ENCODE measurements around the gene SLC44A5.

DNA sequence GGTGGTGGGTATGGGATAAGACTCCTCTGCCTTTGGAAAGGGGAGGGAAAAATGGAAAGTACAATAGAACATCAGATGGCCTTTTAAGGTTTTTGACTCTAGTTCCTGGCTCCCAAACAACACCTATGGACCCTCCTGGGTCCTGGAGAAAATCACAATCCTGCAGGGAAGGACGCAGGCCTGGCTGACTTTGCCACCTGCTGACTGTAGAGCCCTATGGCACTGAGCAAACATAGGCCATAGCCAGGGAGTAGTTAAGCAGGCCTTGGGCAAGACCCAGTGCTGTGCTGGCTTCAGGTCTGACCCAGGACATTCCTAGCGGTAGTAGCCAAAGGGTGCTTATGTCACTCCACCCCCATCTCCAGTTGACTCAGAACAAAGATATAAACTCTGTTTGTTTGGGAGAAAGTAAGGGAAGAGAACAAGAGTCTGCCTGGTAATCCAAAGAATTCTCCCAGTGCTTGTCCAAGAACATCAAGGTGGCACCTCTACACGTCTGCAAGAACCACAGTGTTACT, 149.0 kb downstream of the SLC44A5 start:
- TF ChIP-seq CTCF (IDR thresholded peaks at IDR 0.05) = no peak
- TF ChIP-seq POLR2A (IDR thresholded peaks at IDR 0.05) = no peak
